Stimulated activated CD8-positive, alpha-beta memory T cell treated with anti-CD3 and anti-CD28 coated beads, Interleukin-7, amount 100 ng/mL, for 24 hours (primary cell): ENCODE results near the gene MPC1.
"Not testable (repeated sequence)": the region's sequence is repeated elsewhere in the genome, so short reads cannot be mapped to it uniquely, and the experiment has no call there.

Experiments
- DNase-seq: peaks from one replicate; pipeline ENCODE4 v3.0.0-alpha.2; 2020; ENCODE audit warnings: low read depth

Gene MPC1

DNA sequence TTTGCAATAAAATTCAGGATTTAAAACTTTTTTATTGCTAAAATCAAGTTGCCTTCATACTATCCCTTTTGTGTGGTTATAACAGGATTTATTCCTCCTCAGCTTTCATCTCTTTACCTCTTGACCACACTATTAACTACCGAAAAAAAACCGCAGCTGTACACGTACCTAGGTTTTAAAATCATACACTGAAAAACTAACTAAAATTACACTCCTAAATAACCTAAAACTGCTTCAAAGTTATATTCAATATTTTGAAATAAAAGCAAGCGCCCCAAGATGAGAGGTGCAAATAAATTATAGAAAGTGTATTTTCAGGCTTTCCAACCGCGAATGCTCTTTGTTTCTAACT is 1.4 kb downstream of the MPC1 start:
- no peak for DNase-seq

- no peak for DNase-seq
These were observed 2.9 kb downstream of the MPC1 start for GRCh38 chr6:166379800-166380199.

- DNase-seq, result no peak
These were observed 3.6 kb downstream of the MPC1 start for GRCh38 chr6:166379103-166379586.

DNA sequence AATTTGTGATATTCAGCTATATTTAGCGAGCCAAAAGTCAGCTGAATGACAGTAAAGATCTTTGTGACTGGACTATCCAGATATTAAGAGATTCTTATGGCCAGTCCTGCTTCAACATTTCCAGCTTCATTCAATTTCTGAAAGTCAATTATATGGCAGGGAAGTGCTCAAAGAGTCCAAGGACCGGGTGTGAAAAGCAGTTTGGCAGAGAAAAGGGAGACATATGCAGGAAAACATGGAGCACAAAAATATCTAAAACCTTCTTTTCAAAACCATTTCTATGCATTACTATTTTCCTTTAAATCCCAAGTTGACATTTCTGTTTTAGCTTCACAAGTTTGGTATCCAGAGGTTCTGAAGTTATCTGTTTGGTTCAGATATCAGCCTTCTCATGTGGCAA is 5.0 kb downstream of the MPC1 start:
- DNase-seq, result no peak

GRCh38 chr6:166375013-166375412 is 7.7 kb downstream of the MPC1 start:
- DNase-seq, result no peak

DNA sequence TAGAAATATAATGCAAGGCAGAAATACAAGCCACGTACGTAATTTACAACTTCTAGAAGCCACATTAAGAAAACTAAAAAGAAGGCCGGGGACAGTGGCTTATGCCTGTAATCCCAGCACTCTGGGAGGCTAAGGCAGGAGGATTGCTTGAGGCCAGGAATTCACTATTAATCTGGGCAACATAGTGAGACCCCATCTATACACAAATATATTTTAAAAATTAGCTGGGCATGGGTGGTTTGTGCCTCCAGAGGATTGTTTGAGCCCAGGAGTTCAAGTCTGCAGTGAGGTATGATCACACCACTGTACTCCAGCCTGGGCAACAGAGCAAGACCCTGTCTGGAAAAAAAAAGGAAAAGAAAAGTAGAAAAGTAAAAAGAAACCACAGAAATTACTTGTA is 12.3 kb downstream of the MPC1 start:
- DNase-seq, result no peak

DNA sequence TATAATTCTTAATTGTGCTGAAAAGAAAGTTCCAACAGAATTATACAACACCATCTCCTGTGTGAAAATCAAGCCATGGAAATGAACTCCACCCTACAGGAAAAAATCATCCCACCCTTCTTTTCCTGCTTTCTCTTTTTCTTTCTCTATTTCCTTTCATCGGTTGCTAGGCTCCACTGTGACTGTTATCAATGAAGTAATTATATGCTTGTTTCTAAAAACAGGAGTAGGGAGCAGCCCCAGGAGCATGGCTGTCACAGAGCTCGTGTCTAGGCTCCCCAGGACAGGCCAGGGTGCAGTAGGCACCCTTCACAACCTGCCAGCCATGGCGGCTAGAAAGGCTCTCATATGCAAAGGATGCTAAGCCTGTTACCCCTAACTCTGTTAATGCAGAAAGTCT is 13.0 kb downstream of the MPC1 start:
- no peak for DNase-seq

DNA sequence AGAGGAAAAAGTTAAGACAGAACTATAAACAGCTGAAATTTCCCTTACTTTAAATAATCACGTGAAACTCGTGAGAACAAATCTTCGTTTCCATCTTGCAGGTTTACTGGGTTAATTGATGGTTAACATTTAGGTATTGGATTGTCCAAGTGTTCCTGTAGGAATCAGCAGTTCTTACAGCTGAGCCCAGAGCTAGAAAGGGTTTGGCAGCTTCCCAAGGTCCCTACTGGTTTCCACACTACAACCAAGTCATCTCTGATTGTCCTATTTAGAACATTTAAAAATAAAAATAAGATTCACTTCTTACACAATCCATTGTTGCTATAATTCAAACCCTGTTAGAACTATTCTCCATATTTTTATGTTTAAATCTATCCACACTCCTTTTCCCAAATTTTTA is 15.8 kb downstream of the MPC1 start:
- no peak for DNase-seq

DNA sequence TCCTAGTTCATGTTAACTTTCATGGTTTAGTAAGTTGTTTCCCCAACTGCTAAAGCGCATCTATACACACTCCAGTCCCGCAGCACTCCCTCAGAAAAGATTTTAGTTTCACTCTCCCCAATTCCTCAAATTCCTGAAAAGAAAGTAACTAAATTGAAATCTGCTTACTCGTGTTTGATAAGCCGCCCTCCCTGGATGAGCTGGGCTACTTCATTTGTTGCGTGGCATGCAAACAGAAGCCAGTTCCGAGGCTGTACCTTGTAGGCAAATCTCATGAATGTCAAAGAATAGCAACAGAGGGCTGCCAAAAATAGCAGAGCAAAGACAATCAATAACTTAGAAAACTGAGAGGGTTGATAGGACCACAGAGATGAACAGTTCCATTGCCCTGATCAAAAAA is 16.9 kb downstream of the MPC1 start:
- no peak for DNase-seq

- no peak for DNase-seq
These were observed 17.5 kb downstream of the MPC1 start for GRCh38 chr6:166365221-166365620.

DNA sequence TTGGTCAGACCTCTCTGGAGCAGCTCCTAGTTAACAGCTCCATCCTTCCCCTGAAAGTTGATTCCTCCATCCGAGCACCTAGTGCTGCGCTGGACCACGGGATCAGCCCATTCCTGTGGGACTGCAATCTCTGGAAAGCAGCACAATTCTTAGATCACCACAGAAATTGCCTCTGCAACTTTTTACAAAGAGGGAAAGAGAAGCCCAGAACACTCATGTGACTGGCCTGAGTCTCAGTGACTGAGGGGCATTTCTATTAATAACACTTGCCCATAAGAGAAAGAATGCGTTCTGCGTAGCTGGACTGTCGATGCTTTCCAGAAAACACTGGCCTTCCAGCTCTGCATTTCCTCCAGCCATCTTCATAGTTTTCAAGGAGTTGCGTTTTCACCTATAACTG is 18.3 kb downstream of the MPC1 start:
- no peak for DNase-seq

GRCh38 chr6:166362427-166362826 is 20.3 kb downstream of the MPC1 start:
- not testable (repeated sequence) for DNase-seq

GRCh38 chr6:166361077-166361429 is 21.7 kb downstream of the MPC1 start:
- no peak for DNase-seq

DNA sequence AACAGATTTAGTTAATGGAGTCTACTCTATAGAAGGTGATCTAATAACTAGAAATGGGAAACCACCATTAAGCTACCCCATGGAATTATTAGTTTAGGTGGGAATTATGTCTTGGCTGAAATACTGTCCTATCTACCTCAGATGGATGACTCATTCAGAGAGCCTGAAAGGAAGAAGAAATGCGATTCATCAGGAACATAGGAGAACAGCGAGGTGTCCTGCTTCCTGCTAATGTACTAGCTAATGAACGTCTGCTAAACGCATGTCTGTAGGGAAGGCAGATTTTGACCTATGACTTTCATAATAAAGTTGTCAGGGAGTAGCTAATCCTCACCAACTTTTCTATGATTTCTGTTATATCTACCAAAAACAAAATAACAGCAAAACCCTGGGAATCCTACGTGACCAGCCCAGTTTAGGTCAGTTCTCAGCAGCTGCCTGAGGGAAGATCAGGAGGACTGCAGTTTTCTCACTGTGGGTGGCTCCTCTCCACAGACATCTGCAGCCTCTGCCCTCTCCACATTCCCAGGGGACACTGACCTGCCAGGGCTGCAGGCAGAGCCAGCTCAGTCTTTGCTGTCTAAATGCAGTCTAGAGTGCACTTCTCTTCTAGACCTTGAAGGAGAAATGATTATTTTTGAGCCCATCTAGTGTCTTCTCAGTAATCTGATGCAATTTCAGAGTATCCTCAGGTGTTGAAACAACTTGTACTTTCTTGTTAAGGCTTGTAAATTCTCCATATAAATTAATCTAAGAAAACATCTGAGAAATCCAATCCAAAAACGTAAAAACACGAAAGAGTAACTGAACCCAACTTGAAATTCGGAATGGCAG is 22.3 kb downstream of the MPC1 start:
- no peak for DNase-seq

GRCh38 chr6:166355552-166355951 is 27.2 kb downstream of the MPC1 start:
- DNase-seq, result no peak

DNA sequence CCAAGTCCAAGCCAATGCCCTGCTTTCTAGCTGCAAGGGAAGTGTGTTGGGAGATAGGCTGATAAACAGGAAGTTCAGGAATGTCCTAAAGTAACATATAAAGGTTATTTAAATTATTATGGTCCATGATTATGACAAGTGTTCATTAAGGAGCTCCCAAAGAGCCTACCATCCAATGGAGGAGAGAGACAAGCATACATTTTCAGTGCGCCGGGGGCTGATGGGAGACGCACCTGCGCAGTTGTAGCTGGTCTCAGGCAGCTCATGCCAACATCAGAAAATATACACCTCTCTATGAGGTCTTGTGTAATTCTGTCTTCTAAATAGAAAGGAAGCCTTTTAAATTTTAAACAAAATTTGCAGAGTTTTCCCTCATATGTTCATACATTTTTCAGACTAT is 27.8 kb downstream of the MPC1 start:
- no peak for DNase-seq

GRCh38 chr6:166354143-166354542 is 28.6 kb downstream of the MPC1 start:
- no peak for DNase-seq

GRCh38 chr6:166353507-166353906 is 29.2 kb downstream of the MPC1 start:
- DNase-seq, result no peak

DNA sequence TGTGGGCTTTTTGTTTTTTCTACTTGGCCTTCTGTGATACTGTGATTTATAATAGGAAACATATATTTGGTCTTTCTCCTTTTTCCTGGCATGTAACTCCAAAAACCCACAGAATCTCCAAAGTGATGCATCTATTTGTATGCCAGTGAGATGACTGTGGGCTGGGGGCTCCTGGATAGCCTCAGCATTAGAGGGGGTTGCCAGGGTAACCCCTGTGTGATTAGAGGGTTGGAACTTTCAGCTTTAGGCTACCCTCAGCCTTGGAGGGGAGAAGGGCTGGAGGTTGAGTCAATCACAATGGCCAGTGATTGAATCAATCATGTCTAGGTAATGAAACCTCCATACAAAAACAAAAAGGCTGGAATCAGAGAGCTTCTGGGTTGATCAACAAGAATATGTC is 29.8 kb downstream of the MPC1 start:
- DNase-seq, result no peak

- no peak for DNase-seq
These were observed 30.9 kb downstream of the MPC1 start for GRCh38 chr6:166351715-166352285.

DNA sequence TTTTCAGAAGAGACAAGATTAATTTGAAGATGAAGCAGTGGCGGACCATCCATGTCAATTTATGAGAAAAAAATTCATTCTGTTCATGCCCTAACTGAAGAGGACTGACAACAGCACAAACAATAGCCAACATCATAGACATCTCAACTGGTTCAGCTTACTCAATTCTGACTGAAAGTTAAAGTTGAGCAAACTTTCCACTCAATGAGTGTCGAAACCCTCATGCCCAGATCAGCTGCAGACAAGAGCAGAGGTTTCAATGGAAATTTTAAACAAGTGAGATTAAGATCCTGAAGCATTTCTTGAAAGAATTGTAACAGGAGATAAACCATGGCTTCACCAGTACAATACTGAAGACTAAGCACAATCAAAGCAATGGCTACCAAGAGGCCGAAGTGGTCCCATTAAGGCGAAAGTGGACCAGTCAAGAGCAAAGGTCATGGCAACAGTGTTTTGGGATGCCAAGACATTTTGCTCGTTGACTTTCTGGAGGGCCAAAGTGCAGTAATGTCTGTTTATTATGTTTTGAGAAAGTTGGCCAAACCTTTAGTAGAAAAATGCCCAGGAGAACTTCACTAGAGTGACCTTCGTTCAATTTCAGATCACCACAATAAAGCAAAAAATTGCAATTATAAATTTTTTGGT is 34.3 kb downstream of the MPC1 start:
- no peak for DNase-seq

GRCh38 chr6:166346965-166347364 is 35.8 kb downstream of the MPC1 start:
- DNase-seq, result no peak

DNA sequence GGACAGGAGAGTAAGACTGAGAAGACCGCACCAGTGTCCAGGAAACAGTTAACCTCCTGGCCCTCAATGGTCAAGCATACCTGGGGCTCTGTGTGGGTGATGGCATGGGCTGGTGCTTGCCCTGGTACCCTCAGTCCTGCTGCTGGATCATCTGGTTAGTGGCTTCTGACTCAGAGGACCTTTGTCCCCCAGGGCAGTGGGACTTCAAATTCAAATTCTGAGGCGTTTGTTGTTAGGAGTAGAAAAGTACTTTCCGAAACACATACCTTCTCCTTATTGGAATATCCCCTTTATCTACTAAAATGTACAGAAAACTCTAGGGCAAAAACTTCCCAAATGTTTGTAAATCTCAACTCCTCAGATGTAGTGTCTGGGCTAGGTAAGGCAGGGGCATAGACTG is 36.3 kb downstream of the MPC1 start:
- no peak for DNase-seq

GRCh38 chr6:166345672-166346071 is 37.1 kb downstream of the MPC1 start:
- not testable (repeated sequence) for DNase-seq
